Glomerular visceral epithelial cell (primary cell): ENCODE measurements around the gene PRRT2.

Experiments
- DNase-seq: peaks from one replicate; pipeline ENCODE4 v3.0.0-alpha.2; 2016; ENCODE audit errors: extremely low spot score

Gene PRRT2

GRCh38 chr16:29862383-29862883 lies 50.4 kb downstream of the PRRT2 start:
- peak; percentile 17 for DNase-seq

GRCh38 chr16:29862884-29863668 lies 51.1 kb downstream of the PRRT2 start, which contains the start of gene CDIPT:
TSS of gene CDIPT (minus strand) at chr16:29863226. CDS start at chr16:29862857, 369 bp downstream.
- peak; percentile 94 for DNase-seq

GRCh38 chr16:29863669-29863984 lies 51.6 kb downstream of the PRRT2 start:
- DNase-seq, result no peak

- no peak for DNase-seq
These were observed 52.2 kb downstream of the PRRT2 start for GRCh38 chr16:29864205-29864604.
